Ovary (tissue), 3 donors: ENCODE measurements around the gene PRR35.

ENCODE experiments used
- EP300 ChIP-seq: sonication (generic); formaldehyde crosslinking; IDR thresholded peaks from one replicate; pipeline ENCODE4 v1.6.1; 2017; ENCODE audit warnings: antibody characterized with exemption
- POLR2A ChIP-seq: fragments of 450-650 bp; IDR thresholded peaks from one replicate; pipeline ENCODE4 v1.6.1; 2017; ENCODE audit warnings: antibody characterized with exemption, mild to moderate bottlenecking, moderate library complexity
- TF ChIP-seq, protein P1 (sequence below), 3 donors: fragments of 450-650 bp in 2 of 3; fragments of 200-600 bp in 1 of 3; IDR thresholded peaks; one replicate each; pipeline versions ENCODE4 v1.5.1 to v1.8.0; 2016 to 2022; ENCODE audit warnings: antibody characterized with exemption in 3 of 3, mild to moderate bottlenecking in 1 of 3
- donor health status: DM: no; HTN: no; CAD: no.

DNA sequence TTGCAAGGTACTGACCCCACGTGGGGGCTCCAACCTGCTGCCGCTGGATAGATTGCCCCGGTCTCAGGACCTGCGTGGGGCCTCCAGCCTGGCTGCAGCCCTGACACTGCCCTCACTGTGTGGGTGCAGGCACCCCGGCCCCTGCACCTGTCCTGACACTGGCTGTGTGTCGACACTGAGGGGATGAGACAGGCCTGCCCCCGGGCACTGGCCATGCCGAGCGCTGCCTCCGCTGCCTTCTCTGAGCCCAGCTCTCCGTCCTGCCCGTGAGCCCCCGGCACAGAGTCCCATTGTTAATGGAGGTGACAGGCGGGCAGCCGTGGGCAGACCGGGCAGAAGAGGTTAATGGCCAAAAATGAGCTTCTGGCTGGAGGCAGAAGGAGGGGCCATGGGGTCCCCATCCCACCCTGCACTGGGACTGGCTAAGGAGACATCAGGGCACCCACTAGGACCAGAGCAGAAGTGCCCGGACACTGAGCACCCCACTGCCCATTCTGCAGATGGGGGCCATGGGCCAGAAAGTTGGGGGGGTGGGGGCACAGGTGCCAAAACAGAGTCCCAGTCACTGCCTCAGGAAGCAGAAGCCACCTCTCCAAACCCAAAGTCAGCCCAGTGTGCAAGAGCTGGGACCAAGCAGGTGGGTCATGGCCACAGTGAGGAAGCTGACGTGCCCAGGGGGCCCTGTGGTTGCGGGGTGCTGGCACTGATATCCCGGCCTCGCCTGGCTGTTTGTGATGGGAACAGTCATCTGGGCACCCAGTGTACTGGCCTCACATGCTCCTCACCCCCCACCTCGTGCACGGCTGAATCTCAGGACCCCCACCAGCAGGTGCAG lies 2.5 kb upstream of the PRR35 start:
- TF ChIP-seq, protein P1, sequence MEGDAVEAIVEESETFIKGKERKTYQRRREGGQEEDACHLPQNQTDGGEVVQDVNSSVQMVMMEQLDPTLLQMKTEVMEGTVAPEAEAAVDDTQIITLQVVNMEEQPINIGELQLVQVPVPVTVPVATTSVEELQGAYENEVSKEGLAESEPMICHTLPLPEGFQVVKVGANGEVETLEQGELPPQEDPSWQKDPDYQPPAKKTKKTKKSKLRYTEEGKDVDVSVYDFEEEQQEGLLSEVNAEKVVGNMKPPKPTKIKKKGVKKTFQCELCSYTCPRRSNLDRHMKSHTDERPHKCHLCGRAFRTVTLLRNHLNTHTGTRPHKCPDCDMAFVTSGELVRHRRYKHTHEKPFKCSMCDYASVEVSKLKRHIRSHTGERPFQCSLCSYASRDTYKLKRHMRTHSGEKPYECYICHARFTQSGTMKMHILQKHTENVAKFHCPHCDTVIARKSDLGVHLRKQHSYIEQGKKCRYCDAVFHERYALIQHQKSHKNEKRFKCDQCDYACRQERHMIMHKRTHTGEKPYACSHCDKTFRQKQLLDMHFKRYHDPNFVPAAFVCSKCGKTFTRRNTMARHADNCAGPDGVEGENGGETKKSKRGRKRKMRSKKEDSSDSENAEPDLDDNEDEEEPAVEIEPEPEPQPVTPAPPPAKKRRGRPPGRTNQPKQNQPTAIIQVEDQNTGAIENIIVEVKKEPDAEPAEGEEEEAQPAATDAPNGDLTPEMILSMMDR (IDR thresholded peaks at IDR 0.05): no peak
- TF ChIP-seq POLR2A: no peak
- no peak for TF ChIP-seq EP300
